K562 (cell line): ENCODE results near the gene GZMM. TPM values are rescaled to one million over a fixed set of nuclear protein-coding genes. Genes with fewer than 3 reads are reported as not detected.

Source experiments
- FOXM1 ChIP-seq, 2 experiments: fragments of 450-650 bp in 1 of 2; sonication (generic) in 1 of 2; formaldehyde crosslinking in 1 of 2; IDR thresholded peaks; 2 replicates each; pipeline versions ENCODE4 v1.6.1 to v1.9.0; 2017 to 2022; ENCODE audit warnings: low read depth in 2 of 2, mild to moderate bottlenecking in 2 of 2, missing genetic modification reagents in 1 of 2, moderate library complexity in 1 of 2
- HDAC6 ChIP-seq: IDR thresholded peaks from 2 replicates; pipeline ENCODE4 v1.6.1; 2012; ENCODE audit warnings: low read depth, mild to moderate bottlenecking, control low read depth, inconsistent platforms, low read length, moderate library complexity
- NONO ChIP-seq, 2 experiments: fragments of 200-400 bp in 1 of 2; fragments of 450-650 bp in 1 of 2; formaldehyde crosslinking in 1 of 2; IDR thresholded peaks; 2 replicates each; pipeline ENCODE4 v1.6.1; 2017; ENCODE audit warnings: low read depth in 2 of 2, mild to moderate bottlenecking in 2 of 2, moderate library complexity in 2 of 2, low read length in 1 of 2
- POLR3G ChIP-seq: IDR thresholded peaks from 2 replicates; pipeline ENCODE4 v1.6.1; 2011; ENCODE audit not compliant: insufficient read length, insufficient replicate concordance; ENCODE audit errors: extremely low read depth
- STAT5B ChIP-seq: fragments of 250-450 bp; sonication (Bioruptor Pico); IDR thresholded peaks from 2 replicates; pipeline ENCODE4 v1.8.0; 2021; ENCODE audit warnings: mild to moderate bottlenecking, inconsistent platforms
- ZNF239 ChIP-seq: fragments of 250-450 bp; sonication (Bioruptor Pico); IDR thresholded peaks from 2 replicates; pipeline ENCODE4 v1.4.0; 2020; ENCODE audit warnings: mild to moderate bottlenecking
- polyA plus RNA-seq, 8 experiments: library from polyadenylated mRNA; depleted of rRNA in 4 of 8; stranded (reverse) in 5 of 8; unstranded in 3 of 8; fragments of >200 nt; fragmentation: Nextera tagmentation in 2 of 8; fragmentation: Illumina TruSeq in 1 of 8; extraction: Ambion mirVana in 2 of 8; extraction: Trizol in 1 of 8; gene quantifications; 2 replicates each; pipeline versions ENCODE4 v1.2.1 to v1.2.3, GENCODE V29; 2011 to 2014; ENCODE audit warnings: inconsistent platforms in 1 of 8, missing spikeins in 1 of 8
- total RNA-seq, 7 experiments: library from RNA; depleted of rRNA in 6 of 7; stranded (reverse); fragments of >200 nt in 6 of 7; fragmentation: Illumina TruSeq in 2 of 7; extraction: Trizol in 2 of 7; gene quantifications; 2 replicates each; pipeline versions ENCODE4 v1.2.1 to v1.2.3, GENCODE V29; 2011 to 2021; ENCODE audit warnings: low replicate concordance in 1 of 7
- TF ChIP-seq, protein P1 (sequence below): IDR thresholded peaks from 2 replicates; pipeline ENCODE4 v1.6.1; 2016; ENCODE audit warnings: missing genetic modification characterization, missing compliant biosample characterization
- TF ChIP-seq, protein P2 (sequence below), 2 experiments: fragments of 450-650 bp; formaldehyde crosslinking in 1 of 2; IDR thresholded peaks; 2 replicates each; pipeline versions ENCODE4 v1.4.0 to v1.6.1; 2014 to 2020; ENCODE audit warnings: mild to moderate bottlenecking in 2 of 2, borderline replicate concordance in 1 of 2, low read depth in 1 of 2
- TF ChIP-seq, protein P3 (sequence below): fragments of 250-450 bp; sonication (Bioruptor Pico); IDR thresholded peaks from 2 replicates; pipeline ENCODE4 v1.8.0; 2022; ENCODE audit warnings: moderate library complexity, mild to moderate bottlenecking, inconsistent platforms
- TF ChIP-seq, protein P4 (sequence below), 2 experiments: fragments of 200-800 bp in 1 of 2; sonication (Bioruptor generic) in 1 of 2; sonication (generic) in 1 of 2; formaldehyde crosslinking in 1 of 2; IDR thresholded peaks in 1 of 2; conservative IDR thresholded peaks in 1 of 2; 2 replicates each; pipeline versions ENCODE4 v1.5.0 to v1.6.1; 2016 to 2020; ENCODE audit warnings: missing compliant biosample characterization in 1 of 2, missing genetic modification characterization in 1 of 2, missing genetic modification reagents in 1 of 2
- TF ChIP-seq, protein P5 (sequence below), 2 experiments: fragments of 450-650 bp; conservative IDR thresholded peaks; 2 replicates each; pipeline ENCODE4 v1.6.1; 2017; ENCODE audit warnings: mild to moderate bottlenecking in 2 of 2, moderate library complexity in 2 of 2

Gene GZMM
- total and polyA plus RNA-seq, 9 of the 15 experiments (the other 6 are each of a cell fraction or from before 2014, with no cell fraction given), result 0.08 to 2.6 (median 0.70) TPM; not detected in 2

DNA sequence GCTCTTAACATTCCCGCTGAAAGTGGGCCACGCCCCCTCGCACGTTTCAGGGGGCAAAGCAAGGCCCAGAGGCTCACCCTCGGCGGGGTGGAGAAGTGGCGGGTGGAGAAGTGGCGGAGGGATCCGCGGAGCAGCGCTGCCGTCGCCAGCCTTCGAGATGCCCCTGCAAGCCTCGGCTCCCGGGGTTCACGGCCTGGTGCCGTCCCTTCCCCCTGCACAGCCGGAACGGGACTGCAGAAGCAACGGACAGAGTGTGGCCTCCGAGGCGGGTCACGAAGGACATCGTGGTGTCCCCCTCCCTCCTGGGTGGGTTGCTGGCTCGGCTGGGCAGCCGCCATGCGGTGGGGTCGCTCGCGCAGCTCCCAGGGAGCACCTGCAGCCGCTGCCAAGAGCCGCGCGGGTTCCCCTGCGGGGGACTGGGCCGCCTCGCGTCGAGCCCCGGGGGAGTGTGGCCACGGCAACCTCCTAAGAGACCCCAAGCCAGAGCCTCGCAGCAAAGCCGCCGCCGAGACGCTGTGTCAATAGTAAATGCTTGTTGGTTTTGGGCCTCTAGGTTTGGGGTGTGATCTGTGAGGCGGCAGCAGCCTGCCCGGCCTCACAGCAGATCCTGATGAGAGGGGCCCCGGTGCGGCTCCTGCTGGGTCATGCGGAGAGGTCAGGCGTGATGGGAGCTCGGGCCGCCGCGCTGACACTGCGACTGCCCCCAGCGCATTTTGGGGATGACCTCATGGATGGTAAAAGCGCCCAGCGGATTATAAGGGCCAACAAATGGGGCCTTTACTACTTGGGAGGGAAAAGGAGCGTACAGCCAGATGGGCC, 31.1 kb upstream of the GZMM start (continued):
- TF ChIP-seq, protein P1, sequence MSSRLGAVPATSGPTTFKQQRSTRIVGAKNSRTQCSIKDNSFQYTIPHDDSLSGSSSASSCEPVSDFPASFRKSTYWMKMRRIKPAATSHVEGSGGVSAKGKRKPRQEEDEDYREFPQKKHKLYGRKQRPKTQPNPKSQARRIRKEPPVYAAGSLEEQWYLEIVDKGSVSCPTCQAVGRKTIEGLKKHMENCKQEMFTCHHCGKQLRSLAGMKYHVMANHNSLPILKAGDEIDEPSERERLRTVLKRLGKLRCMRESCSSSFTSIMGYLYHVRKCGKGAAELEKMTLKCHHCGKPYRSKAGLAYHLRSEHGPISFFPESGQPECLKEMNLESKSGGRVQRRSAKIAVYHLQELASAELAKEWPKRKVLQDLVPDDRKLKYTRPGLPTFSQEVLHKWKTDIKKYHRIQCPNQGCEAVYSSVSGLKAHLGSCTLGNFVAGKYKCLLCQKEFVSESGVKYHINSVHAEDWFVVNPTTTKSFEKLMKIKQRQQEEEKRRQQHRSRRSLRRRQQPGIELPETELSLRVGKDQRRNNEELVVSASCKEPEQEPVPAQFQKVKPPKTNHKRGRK, result no peak
- TF ChIP-seq STAT5B (CRISPR knock-in tag), result no peak
- TF ChIP-seq, protein P2, sequence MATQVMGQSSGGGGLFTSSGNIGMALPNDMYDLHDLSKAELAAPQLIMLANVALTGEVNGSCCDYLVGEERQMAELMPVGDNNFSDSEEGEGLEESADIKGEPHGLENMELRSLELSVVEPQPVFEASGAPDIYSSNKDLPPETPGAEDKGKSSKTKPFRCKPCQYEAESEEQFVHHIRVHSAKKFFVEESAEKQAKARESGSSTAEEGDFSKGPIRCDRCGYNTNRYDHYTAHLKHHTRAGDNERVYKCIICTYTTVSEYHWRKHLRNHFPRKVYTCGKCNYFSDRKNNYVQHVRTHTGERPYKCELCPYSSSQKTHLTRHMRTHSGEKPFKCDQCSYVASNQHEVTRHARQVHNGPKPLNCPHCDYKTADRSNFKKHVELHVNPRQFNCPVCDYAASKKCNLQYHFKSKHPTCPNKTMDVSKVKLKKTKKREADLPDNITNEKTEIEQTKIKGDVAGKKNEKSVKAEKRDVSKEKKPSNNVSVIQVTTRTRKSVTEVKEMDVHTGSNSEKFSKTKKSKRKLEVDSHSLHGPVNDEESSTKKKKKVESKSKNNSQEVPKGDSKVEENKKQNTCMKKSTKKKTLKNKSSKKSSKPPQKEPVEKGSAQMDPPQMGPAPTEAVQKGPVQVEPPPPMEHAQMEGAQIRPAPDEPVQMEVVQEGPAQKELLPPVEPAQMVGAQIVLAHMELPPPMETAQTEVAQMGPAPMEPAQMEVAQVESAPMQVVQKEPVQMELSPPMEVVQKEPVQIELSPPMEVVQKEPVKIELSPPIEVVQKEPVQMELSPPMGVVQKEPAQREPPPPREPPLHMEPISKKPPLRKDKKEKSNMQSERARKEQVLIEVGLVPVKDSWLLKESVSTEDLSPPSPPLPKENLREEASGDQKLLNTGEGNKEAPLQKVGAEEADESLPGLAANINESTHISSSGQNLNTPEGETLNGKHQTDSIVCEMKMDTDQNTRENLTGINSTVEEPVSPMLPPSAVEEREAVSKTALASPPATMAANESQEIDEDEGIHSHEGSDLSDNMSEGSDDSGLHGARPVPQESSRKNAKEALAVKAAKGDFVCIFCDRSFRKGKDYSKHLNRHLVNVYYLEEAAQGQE (IDR thresholded peaks at IDR 0.05; ENCODE audit: borderline replicate concordance), result no peak
- TF ChIP-seq, protein P2 (CRISPR knock-in tag; IDR thresholded peaks at IDR 0.05; ENCODE audit: low read depth), result no peak
- TF ChIP-seq NONO (IDR thresholded peaks at IDR 0.05; ENCODE audit: low read depth in 2 of 2, low read length in 1 of 2), result no peak
- TF ChIP-seq HDAC6, result no peak
- TF ChIP-seq, protein P3, sequence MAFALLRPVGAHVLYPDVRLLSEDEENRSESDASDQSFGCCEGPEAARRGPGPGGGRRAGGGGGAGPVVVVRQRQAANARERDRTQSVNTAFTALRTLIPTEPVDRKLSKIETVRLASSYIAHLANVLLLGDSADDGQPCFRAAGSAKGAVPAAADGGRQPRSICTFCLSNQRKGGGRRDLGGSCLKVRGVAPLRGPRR (CRISPR knock-in tag), result no peak
- TF ChIP-seq POLR3G, result no peak
- TF ChIP-seq, protein P4, sequence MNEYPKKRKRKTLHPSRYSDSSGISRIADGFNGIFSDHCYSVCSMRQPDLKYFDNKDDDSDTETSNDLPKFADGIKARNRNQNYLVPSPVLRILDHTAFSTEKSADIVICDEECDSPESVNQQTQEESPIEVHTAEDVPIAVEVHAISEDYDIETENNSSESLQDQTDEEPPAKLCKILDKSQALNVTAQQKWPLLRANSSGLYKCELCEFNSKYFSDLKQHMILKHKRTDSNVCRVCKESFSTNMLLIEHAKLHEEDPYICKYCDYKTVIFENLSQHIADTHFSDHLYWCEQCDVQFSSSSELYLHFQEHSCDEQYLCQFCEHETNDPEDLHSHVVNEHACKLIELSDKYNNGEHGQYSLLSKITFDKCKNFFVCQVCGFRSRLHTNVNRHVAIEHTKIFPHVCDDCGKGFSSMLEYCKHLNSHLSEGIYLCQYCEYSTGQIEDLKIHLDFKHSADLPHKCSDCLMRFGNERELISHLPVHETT (CRISPR knock-in tag; conservative IDR thresholded peaks at IDR 0.05 in 1 of 2, IDR thresholded peaks at IDR 0.05 in 1 of 2), result no peak
- no peak for TF ChIP-seq FOXM1 (IDR thresholded peaks at IDR 0.05; ENCODE audit: low read depth)
- no peak for TF ChIP-seq FOXM1 (CRISPR knock-in tag; IDR thresholded peaks at IDR 0.05; ENCODE audit: low read depth)
- TF ChIP-seq ZNF239 (CRISPR knock-in tag), result no peak
- TF ChIP-seq, protein P5, sequence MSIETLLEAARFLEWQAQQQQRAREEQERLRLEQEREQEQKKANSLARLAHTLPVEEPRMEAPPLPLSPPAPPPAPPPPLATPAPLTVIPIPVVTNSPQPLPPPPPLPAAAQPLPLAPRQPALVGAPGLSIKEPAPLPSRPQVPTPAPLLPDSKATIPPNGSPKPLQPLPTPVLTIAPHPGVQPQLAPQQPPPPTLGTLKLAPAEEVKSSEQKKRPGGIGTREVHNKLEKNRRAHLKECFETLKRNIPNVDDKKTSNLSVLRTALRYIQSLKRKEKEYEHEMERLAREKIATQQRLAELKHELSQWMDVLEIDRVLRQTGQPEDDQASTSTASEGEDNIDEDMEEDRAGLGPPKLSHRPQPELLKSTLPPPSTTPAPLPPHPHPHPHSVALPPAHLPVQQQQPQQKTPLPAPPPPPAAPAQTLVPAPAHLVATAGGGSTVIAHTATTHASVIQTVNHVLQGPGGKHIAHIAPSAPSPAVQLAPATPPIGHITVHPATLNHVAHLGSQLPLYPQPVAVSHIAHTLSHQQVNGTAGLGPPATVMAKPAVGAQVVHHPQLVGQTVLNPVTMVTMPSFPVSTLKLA (conservative IDR thresholded peaks at IDR 0.05), result 0 out of 4 replicates have a peak, but pooled peaks of 1 of the 2 experiments have one; percentile 30
